ENCODE results near the gene SLC26A5.

- TF ChIP-seq CTCF (IDR thresholded peaks at IDR 0.05; ENCODE audit: low read depth, low read length, poor library complexity, severe bottlenecking), result no peak
- TF ChIP-seq EZH2phosphoT487 (IDR thresholded peaks at IDR 0.05; ENCODE audit: borderline replicate concordance, low read length), result no peak
Observed at GRCh38 chr7:103469095-103469948, 23.3 kb upstream of the SLC26A5 start.

Measured in DOHH2 (cell line).